ENCODE data around the gene VPS25.

Gene VPS25

DNA sequence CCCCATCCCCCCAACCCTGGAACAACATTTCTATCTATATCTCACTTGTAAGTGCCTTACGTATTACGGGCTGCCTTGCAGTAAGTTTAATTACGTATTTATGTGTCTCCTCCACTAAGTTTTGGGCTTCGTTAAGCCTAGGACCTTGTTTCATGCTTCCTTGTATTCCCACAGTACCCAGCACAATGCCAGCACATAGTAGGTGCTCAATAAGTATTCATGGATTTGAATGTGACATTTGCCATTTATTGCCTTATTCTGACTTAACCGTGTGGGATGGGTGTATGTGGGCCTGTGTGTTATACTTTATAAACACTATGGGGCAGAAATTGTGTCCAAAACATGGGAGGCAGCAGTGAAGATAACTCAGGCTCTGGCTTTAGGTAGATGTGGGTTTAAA is 19.3 kb downstream of the VPS25 start:
- Mint-ChIP-seq H3K4me3 (no peak overlapping the region), H3K27ac (no peak overlapping the region), H3K36me3 (ENCODE audit: insufficient read depth) (no peaks in the 10 kb centered on the region), H3K9me3 (no peaks in the 10 kb centered on the region), H3K27me3 (peaks cover 17 to 20% of the 10 kb centered on the region in 2 donors), H3K4me1 (ENCODE audit: low read depth in 2 of 2) (peaks cover 8 to 21% of the 10 kb centered on the region in 2 donors)
- DNase-seq (no peak), ATAC-seq (replicated peaks) (no peak)

GRCh38 chr17:42795061-42795460 is 21.8 kb downstream of the VPS25 start:
- H3K27me3 Mint-ChIP-seq: peaks cover 0 to 4% of the 10 kb centered on the region in 2 donors
- no peaks in the 10 kb centered on the region for H3K9me3 Mint-ChIP-seq
- H3K36me3 Mint-ChIP-seq (ENCODE audit: insufficient read depth): peaks cover 10% of the 10 kb centered on the region
- peaks cover 16 to 33% of the 10 kb centered on the region in 2 donors for H3K4me1 Mint-ChIP-seq (ENCODE audit: low read depth in 2 of 2)
- no peak overlapping the region for H3K4me3 Mint-ChIP-seq
- no peak for ATAC-seq (replicated peaks)
- H3K27ac Mint-ChIP-seq: peak overlapping the region in 1 of 2 donors; percentile 58
- DNase-seq: no peak

GRCh38 chr17:42795465-42795864 is 22.2 kb downstream of the VPS25 start:
- Mint-ChIP-seq H3K4me1 (ENCODE audit: low read depth in 2 of 2) (peaks cover 16 to 33% of the 10 kb centered on the region in 2 donors), H3K9me3 (no peaks in the 10 kb centered on the region), H3K27ac (peak overlapping the region; percentile 46 to 58), H3K36me3 (ENCODE audit: insufficient read depth) (peaks cover 10% of the 10 kb centered on the region), H3K27me3 (no peaks in the 10 kb centered on the region), H3K4me3 (no peak overlapping the region)
- ATAC-seq (replicated peaks): no peak
- DNase-seq: no peak

DNA sequence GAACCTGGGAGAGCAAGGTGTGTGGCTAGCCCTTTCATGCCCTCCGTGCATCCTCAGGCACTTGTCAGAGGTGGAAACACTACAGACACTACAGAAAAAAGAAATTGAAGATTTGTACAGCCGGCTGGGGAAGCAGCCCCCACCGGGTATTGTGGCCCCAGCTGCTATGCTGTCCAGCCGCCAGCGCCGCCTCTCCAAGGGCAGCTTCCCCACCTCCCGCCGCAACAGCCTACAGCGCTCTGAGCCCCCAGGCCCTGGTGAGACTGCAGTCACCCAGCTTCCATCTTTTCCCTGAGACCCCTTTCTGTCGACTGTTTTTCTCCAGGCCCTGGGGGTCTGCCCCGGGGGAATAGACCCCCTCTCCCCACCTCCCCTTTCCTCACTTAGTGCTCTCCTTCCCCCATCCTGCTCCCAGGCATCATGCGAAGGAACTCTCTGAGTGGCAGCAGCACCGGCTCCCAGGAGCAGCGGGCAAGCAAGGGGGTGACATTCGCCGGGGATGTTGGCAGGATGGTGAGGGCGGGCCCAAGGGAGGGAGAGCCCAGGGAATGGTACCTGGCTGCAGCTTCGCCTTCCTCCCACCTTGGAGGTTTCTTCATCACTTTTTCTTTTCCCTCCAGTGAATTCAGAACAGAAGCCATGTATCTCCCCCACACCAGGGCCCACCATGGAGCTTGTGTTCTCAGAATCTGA is 23.0 kb downstream of the VPS25 start:
- H3K9me3 Mint-ChIP-seq: no peaks in the 10 kb centered on the region
- peak overlapping the region in 1 of 2 donors; percentile 58 for H3K27ac Mint-ChIP-seq
- peaks cover 10% of the 10 kb centered on the region for H3K36me3 Mint-ChIP-seq (ENCODE audit: insufficient read depth)
- peaks cover 16 to 33% of the 10 kb centered on the region in 2 donors for H3K4me1 Mint-ChIP-seq (ENCODE audit: low read depth in 2 of 2)
- no peaks in the 10 kb centered on the region for H3K27me3 Mint-ChIP-seq
- ATAC-seq (replicated peaks) (no peak), DNase-seq (no peak)
- peak overlapping the region in 1 of 2 donors; percentile 30 for H3K4me3 Mint-ChIP-seq

DNA sequence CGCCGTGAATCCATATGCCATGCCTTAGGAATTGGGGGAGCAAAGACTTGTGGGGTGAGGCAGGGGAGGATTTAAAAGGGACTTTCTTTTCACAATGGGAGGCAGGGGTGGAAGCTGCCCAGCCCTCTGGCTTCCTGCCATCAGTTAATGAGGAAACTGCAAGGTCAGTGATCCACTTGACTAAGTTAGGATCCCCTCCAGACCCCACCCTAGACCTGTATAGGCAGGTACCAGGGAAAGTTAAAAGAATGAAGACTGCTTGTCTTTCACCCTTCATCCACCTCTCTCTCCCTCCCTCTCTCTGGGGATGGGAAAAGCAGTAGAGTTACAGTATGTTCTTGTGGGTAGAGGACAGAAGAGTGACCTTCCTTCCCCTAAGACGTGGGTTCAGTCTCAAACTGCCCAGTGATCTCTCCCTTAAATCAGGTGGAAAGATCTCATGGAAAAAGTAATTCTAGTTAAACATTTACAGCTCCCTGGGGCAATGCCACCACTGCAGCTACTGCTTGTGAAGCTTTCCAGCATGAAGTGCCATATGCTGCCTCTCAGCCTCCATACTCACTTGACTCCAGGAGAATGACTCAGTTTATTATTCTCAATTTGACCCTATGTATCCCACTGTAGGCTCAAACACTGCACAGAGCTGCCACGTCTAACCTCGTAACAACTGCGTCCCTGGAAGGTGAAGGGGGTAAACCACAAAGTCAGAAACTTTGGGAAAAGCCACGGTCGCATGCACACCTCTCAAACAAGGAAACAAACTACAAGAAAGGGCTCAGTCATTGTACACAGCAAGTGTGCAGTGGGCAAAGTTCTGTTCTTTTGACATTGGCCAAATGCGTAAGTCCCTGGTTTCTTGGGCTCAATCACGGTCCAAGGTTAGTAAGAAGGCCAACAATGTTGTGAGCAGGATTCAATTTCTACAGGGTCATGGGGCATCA is 24.1 kb downstream of the VPS25 start:
- Mint-ChIP-seq H3K9me3 (no peaks in the 10 kb centered on the region), H3K27ac (peak overlapping the region in 1 of 2 donors; percentile 31), H3K4me3 (peak overlapping the region; percentile 87 to 97)

DNA sequence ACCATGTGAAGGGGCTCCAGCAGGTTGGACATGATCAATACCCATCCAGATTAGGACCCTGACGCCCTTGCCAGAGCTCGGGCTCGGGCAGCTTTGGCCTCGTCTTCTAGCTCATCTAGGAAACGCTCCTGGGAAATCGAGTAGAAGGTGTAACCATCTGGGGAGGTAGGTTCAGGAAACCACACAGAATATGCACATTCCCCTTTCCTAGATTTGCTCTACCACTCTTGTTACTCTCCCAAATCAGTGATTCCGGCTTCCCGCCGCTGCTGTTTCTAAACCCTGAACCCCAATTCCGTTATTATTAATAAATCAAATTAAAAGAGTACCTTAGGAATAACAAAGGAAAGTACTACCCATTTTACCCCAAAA is 24.7 kb downstream of the VPS25 start:
- no peak for DNase-seq
- H3K9me3 Mint-ChIP-seq: no peaks in the 10 kb centered on the region
- peak overlapping the region; percentile 91 to 95 for H3K27ac Mint-ChIP-seq
- peaks cover 16 to 33% of the 10 kb centered on the region in 2 donors for H3K4me1 Mint-ChIP-seq (ENCODE audit: low read depth in 2 of 2)
- no peaks in the 10 kb centered on the region for H3K27me3 Mint-ChIP-seq
- H3K36me3 Mint-ChIP-seq (ENCODE audit: insufficient read depth): peaks cover 10% of the 10 kb centered on the region
- peak overlapping the region; percentile 87 to 97 for H3K4me3 Mint-ChIP-seq
- ATAC-seq (replicated peaks): no peak

More for the DNA sequence above, 24.1 kb downstream of the VPS25 start:
- no peaks in the 10 kb centered on the region for H3K27me3 Mint-ChIP-seq
- ATAC-seq (replicated peaks) (no peak), DNase-seq (no peak)
- H3K4me1 Mint-ChIP-seq (ENCODE audit: low read depth in 2 of 2): peaks cover 16 to 33% of the 10 kb centered on the region in 2 donors
- H3K36me3 Mint-ChIP-seq (ENCODE audit: insufficient read depth): peaks cover 10% of the 10 kb centered on the region

- ATAC-seq (replicated peaks): peak; percentile 99
- peak within 1 kb of the TSS; percentile 87 to 97 for H3K4me3 Mint-ChIP-seq
- DNase-seq: peak; percentile 63 to 68 (median 67)
- H3K27ac Mint-ChIP-seq: peak within 1 kb of the TSS; percentile 91 to 95
- H3K27me3 Mint-ChIP-seq: no peaks in the 10 kb centered on the region
- H3K4me1 Mint-ChIP-seq (ENCODE audit: low read depth in 2 of 2): peaks cover 16 to 33% of the 10 kb centered on the region in 2 donors
- H3K9me3 Mint-ChIP-seq: no peaks in the 10 kb centered on the region
- H3K36me3 Mint-ChIP-seq (ENCODE audit: insufficient read depth): peaks cover 10% of the 10 kb centered on the region
Measured at GRCh38 chr17:42798383-42799380, 25.4 kb downstream of the VPS25 start, which contains the start of the genes CNTD1 and COA3. CNTD1 (plus strand) TSS chr17:42798861; CDS start chr17:42799068, 207 bp downstream. COA3 (minus strand) TSS chr17:42798704; CDS start chr17:42798681, 23 bp downstream.

GRCh38 chr17:42803074-42803883 is 30.0 kb downstream of the VPS25 start:
- peak overlapping the region in 1 of 2 donors; percentile 15 for H3K27ac Mint-ChIP-seq
- peaks cover 8% of the 10 kb centered on the region for H3K36me3 Mint-ChIP-seq (ENCODE audit: insufficient read depth)
- H3K4me3 Mint-ChIP-seq: no peak overlapping the region
- H3K27me3 Mint-ChIP-seq: no peaks in the 10 kb centered on the region
- peaks cover 5% of the 10 kb centered on the region in 2 donors for H3K4me1 Mint-ChIP-seq (ENCODE audit: low read depth in 2 of 2)
- ATAC-seq (replicated peaks) (no peak), DNase-seq (no peak)
- H3K9me3 Mint-ChIP-seq: no peaks in the 10 kb centered on the region

DNA sequence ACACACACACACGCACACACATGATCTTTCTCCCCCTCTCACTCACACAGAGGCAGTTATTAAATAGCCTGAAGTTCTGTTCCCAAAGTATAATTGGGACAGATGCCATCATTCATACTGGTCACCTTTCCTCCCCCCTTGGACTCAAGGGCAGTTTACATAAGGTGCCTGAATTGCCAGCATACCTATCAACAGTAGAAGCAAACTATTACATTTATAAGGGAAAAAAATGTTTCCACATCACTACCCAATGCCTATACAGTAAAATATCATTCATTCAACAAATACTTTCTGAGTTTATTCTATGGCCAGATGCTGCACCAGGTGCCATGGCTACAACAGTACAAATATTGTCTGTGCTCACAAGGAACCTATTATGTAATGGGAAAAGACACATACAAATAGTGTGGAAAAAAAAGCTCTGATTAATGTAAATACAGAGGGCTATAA is 31.7 kb downstream of the VPS25 start:
- Mint-ChIP-seq H3K9me3 (no peaks in the 10 kb centered on the region), H3K27ac (no peak overlapping the region), H3K4me1 (ENCODE audit: low read depth in 2 of 2) (no peaks in the 10 kb centered on the region), H3K27me3 (no peaks in the 10 kb centered on the region), H3K36me3 (ENCODE audit: insufficient read depth) (peaks cover 7% of the 10 kb centered on the region), H3K4me3 (no peak overlapping the region)
- no peak for ATAC-seq (replicated peaks)
- DNase-seq: no peak

GRCh38 chr17:42806249-42806648 is 33.0 kb downstream of the VPS25 start:
- ATAC-seq (replicated peaks): no peak
- no peak overlapping the region for H3K4me3 Mint-ChIP-seq
- no peaks in the 10 kb centered on the region for H3K27me3 Mint-ChIP-seq
- H3K9me3 Mint-ChIP-seq: no peaks in the 10 kb centered on the region
- DNase-seq: no peak
- H3K36me3 Mint-ChIP-seq (ENCODE audit: insufficient read depth): peaks cover 20% of the 10 kb centered on the region
- H3K27ac Mint-ChIP-seq: no peak overlapping the region
- H3K4me1 Mint-ChIP-seq (ENCODE audit: low read depth in 2 of 2): no peaks in the 10 kb centered on the region

GRCh38 chr17:42809250-42809649 is 36.0 kb downstream of the VPS25 start:
- Mint-ChIP-seq H3K4me3 (no peak overlapping the region), H3K4me1 (ENCODE audit: low read depth in 2 of 2) (no peaks in the 10 kb centered on the region), H3K36me3 (ENCODE audit: insufficient read depth) (peaks cover 48% of the 10 kb centered on the region), H3K9me3 (no peaks in the 10 kb centered on the region), H3K27ac (peak overlapping the region in 1 of 2 donors; percentile 16), H3K27me3 (no peaks in the 10 kb centered on the region)
- DNase-seq: no peak
- ATAC-seq (replicated peaks): no peak

Data from effector memory CD8-positive, alpha-beta T cell (primary cell).